Measurements from ENCODE around the gene CDH13. TPM values are rescaled to one million over a fixed set of nuclear protein-coding genes. Genes with fewer than 3 reads are reported as not detected.
A peak's percentile ranks its signal among the peaks of the same experiment; 100 is the strongest.

The CDH13 gene
- total RNA-seq, 1 donor from 2014 or later = 22.9 TPM

GRCh38 chr16:83433201-83433600, 806.4 kb downstream of the CDH13 start:
- peak; percentile 70 for DNase-seq (ENCODE audit: low read depth)

GRCh38 chr16:83437036-83437435, 810.3 kb downstream of the CDH13 start:
- no peak for DNase-seq (ENCODE audit: low read depth)

GRCh38 chr16:83438326-83438725, 811.6 kb downstream of the CDH13 start:
- no peak for DNase-seq (ENCODE audit: low read depth)

- DNase-seq (ENCODE audit: low read depth) = no peak
Observed at GRCh38 chr16:83439412-83439811, 812.6 kb downstream of the CDH13 start.

- no peak for DNase-seq (ENCODE audit: low read depth)
Observed at GRCh38 chr16:83441517-83441916, 814.7 kb downstream of the CDH13 start.

GRCh38 chr16:83443972-83444371, 817.2 kb downstream of the CDH13 start:
- no peak for DNase-seq (ENCODE audit: low read depth)

GRCh38 chr16:83447560-83447959, 820.8 kb downstream of the CDH13 start:
- DNase-seq (ENCODE audit: low read depth) = no peak

GRCh38 chr16:83449861-83450260, 823.1 kb downstream of the CDH13 start:
- no peak for DNase-seq (ENCODE audit: low read depth)

- peak; percentile 13 for DNase-seq (ENCODE audit: low read depth)
Observed at GRCh38 chr16:83453977-83454376, 827.2 kb downstream of the CDH13 start.

GRCh38 chr16:83455716-83456115, 828.9 kb downstream of the CDH13 start:
- DNase-seq (ENCODE audit: low read depth) = no peak

- no peak for DNase-seq (ENCODE audit: low read depth)
Observed at GRCh38 chr16:83456934-83457333, 830.2 kb downstream of the CDH13 start.

- DNase-seq (ENCODE audit: low read depth) = peak; percentile 36
Observed at GRCh38 chr16:83458612-83459011, 831.8 kb downstream of the CDH13 start.

GRCh38 chr16:83464991-83465390, 838.2 kb downstream of the CDH13 start:
- no peak for DNase-seq (ENCODE audit: low read depth)

GRCh38 chr16:83470416-83470815, 843.6 kb downstream of the CDH13 start:
- peak; percentile 13 for DNase-seq (ENCODE audit: low read depth)

GRCh38 chr16:83472776-83473501, 846.2 kb downstream of the CDH13 start:
- DNase-seq (ENCODE audit: low read depth) = peak; percentile 11

- DNase-seq (ENCODE audit: low read depth) = no peak
Observed at GRCh38 chr16:83473926-83474650, 847.3 kb downstream of the CDH13 start.

GRCh38 chr16:83475108-83475507, 848.3 kb downstream of the CDH13 start:
- DNase-seq (ENCODE audit: low read depth) = no peak

- no peak for DNase-seq (ENCODE audit: low read depth)
Observed at GRCh38 chr16:83481589-83481988, 854.8 kb downstream of the CDH13 start.

GRCh38 chr16:83482545-83483162, 855.9 kb downstream of the CDH13 start:
- DNase-seq (ENCODE audit: low read depth) = no peak

- DNase-seq (ENCODE audit: low read depth) = no peak
Observed at GRCh38 chr16:83490073-83490472, 863.3 kb downstream of the CDH13 start.

- no peak for DNase-seq (ENCODE audit: low read depth)
Observed at GRCh38 chr16:83494459-83494858, 867.7 kb downstream of the CDH13 start.

GRCh38 chr16:83501481-83501880, 874.7 kb downstream of the CDH13 start:
- no peak for DNase-seq (ENCODE audit: low read depth)

GRCh38 chr16:83508295-83508694, 881.5 kb downstream of the CDH13 start:
- no peak for DNase-seq (ENCODE audit: low read depth)
